Measurements from ENCODE around the gene GAS2L1.

DNA sequence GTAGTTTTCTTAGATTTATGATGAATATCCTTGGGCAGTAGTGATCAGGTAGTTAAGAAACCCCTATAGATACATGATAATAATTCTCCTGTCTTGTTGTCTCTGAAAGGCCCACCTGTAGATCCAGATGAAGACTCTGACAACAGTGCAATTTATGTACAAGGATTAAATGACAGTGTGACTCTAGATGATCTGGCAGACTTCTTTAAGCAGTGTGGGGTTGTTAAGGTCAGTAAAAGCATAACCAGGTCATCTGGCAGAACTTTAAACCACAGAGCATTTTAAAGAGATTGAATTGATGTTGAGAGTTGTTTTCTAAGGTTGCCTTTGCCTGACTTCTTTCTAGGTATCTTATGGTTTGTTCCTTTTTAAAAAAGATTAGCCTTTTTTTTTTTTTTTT, 14.1 kb upstream of the GAS2L1 start:
- TF ChIP-seq, protein P1, sequence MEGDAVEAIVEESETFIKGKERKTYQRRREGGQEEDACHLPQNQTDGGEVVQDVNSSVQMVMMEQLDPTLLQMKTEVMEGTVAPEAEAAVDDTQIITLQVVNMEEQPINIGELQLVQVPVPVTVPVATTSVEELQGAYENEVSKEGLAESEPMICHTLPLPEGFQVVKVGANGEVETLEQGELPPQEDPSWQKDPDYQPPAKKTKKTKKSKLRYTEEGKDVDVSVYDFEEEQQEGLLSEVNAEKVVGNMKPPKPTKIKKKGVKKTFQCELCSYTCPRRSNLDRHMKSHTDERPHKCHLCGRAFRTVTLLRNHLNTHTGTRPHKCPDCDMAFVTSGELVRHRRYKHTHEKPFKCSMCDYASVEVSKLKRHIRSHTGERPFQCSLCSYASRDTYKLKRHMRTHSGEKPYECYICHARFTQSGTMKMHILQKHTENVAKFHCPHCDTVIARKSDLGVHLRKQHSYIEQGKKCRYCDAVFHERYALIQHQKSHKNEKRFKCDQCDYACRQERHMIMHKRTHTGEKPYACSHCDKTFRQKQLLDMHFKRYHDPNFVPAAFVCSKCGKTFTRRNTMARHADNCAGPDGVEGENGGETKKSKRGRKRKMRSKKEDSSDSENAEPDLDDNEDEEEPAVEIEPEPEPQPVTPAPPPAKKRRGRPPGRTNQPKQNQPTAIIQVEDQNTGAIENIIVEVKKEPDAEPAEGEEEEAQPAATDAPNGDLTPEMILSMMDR (conservative IDR thresholded peaks at IDR 0.05; ENCODE audit: low read depth in 2 of 2), result no peak
- TF ChIP-seq EZH2 (IDR thresholded peaks at IDR 0.05; ENCODE audit: low read depth, unreplicated experiment), result no peak
- TF ChIP-seq, protein P2, sequence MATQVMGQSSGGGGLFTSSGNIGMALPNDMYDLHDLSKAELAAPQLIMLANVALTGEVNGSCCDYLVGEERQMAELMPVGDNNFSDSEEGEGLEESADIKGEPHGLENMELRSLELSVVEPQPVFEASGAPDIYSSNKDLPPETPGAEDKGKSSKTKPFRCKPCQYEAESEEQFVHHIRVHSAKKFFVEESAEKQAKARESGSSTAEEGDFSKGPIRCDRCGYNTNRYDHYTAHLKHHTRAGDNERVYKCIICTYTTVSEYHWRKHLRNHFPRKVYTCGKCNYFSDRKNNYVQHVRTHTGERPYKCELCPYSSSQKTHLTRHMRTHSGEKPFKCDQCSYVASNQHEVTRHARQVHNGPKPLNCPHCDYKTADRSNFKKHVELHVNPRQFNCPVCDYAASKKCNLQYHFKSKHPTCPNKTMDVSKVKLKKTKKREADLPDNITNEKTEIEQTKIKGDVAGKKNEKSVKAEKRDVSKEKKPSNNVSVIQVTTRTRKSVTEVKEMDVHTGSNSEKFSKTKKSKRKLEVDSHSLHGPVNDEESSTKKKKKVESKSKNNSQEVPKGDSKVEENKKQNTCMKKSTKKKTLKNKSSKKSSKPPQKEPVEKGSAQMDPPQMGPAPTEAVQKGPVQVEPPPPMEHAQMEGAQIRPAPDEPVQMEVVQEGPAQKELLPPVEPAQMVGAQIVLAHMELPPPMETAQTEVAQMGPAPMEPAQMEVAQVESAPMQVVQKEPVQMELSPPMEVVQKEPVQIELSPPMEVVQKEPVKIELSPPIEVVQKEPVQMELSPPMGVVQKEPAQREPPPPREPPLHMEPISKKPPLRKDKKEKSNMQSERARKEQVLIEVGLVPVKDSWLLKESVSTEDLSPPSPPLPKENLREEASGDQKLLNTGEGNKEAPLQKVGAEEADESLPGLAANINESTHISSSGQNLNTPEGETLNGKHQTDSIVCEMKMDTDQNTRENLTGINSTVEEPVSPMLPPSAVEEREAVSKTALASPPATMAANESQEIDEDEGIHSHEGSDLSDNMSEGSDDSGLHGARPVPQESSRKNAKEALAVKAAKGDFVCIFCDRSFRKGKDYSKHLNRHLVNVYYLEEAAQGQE (IDR thresholded peaks at IDR 0.05; ENCODE audit: unreplicated experiment), result no peak
- no peak for TF ChIP-seq CREB1 (CRISPR knock-in tag; IDR thresholded peaks at IDR 0.05; ENCODE audit: low read depth)
- TF ChIP-seq EZH2phosphoT487 (IDR thresholded peaks at IDR 0.05; ENCODE audit: unreplicated experiment), result no peak
- TF ChIP-seq POLR2AphosphoS5 (IDR thresholded peaks at IDR 0.05; ENCODE audit: low read depth), result no peak
- no peak for TF ChIP-seq ZNF114 (CRISPR knock-in tag; IDR thresholded peaks at IDR 0.05)
- TF ChIP-seq JUNB (IDR thresholded peaks at IDR 0.05; ENCODE audit: unreplicated experiment), result no peak
- TF ChIP-seq STAT1 (IDR thresholded peaks at IDR 0.05; ENCODE audit: unreplicated experiment), result no peak
- no peak for TF ChIP-seq NANOG (IDR thresholded peaks at IDR 0.05; ENCODE audit: borderline replicate concordance)

Data from GM23338 (cell line).